NOMO-1 treated with DMSO at 0.1 percent for 48 hours (cell line): ENCODE measurements around the gene MAP4.

Experiments used
- DNase-seq: peaks from one replicate; lab custom pipeline; 2025; ENCODE audit not compliant: unreplicated experiment; lab: John Stamatoyannopoulos, UW

Gene MAP4

DNA sequence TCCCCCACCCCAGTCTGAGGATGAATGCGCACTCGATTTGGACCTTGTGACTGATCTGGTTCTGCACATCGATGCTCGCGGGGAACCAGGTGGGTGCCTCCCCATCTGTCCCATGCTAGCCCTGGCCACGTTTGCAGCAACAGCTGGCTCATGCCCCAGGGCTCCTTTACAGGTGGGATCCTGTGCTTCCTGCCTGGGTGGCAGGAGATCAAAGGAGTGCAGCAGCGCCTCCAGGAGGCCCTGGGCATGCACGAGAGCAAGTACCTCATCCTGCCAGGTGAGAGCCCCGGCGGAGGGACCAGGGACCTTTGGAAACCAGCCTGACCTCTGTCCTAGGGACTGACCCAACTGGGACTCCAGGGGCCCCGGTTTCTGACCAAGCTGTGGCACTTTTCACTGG, 169.0 kb downstream of the MAP4 start:
- no peak for DNase-seq

DNA sequence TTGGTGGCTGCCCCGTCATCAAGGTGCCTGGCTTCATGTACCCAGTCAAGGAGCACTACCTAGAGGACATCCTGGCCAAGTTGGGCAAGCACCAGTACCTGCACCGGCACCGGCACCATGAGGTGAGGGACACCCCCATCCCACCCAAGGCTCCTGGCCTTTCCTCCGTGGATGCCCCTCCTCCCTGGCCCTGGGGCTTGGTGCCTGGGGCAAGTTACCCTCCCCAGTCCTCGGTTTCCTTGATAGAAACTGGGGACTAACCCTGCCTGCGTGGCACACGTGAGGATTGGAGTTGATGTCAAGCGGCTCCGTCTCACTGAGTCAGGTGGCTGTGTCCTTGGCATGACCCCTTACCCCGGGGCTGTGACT, 169.4 kb downstream of the MAP4 start:
- no peak for DNase-seq

GRCh38 chr3:47846186-47846879, 169.9 kb downstream of the MAP4 start:
- DNase-seq, result no peak

- no peak for DNase-seq
These were observed 174.3 kb downstream of the MAP4 start for GRCh38 chr3:47841786-47842349.

DNA sequence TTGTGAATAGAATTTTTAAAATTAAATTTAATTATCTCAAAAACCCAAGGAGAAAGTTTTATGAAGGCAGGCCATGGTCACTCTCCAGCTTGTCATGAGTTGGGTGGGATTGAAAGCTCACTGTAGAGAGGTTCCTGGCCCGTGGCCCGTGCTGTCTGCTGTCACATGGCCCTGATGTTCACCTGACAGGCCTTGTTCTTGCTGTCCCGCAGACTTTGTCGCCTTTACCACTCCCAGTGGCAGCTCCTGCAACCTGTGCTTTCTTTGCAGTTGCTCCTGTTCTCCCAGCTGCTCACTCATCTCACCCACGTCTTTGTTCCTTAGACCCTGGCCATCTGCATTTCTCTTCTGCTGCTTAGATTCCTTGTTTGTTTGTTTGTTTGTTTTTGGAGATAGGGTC, 177.7 kb downstream of the MAP4 start:
- DNase-seq, result no peak

DNA sequence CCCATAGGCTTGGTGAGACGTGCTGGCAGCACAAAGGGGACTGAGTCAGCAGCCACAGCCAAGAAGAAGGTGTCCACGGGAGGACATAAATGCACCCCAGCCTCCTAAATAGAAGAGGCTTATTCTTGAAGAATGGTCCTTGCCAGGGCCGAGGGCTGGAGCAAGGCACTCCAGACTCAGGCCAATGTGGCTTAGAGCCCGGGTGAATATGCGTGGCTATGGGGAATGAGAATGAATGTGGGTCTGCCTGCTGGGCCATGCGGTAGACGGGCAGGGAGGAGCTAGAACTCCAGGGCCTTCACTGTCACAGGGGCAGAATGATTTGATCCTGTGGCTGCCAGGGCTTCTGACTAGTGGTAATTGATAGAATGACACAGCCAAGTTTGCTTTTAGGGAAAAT, 179.2 kb downstream of the MAP4 start:
- DNase-seq, result no peak

DNA sequence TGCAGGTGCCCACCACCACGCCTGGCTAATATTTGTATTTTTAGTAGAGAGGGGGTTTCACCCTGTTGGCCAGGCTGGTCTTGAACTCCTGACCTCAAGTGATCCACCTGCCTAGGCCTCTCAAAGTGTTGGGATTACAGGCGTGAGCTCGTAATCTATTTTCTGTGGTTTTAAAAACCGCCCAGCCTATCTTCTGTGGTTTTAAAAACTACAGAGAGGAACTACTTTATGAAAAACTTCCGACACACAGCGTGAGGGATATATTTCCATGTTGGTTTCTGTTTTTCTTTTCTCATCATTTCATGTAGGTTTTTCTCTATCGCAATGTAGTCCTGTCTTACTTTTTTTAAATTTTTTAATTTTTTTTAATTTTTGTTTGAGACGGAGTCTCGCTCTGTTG, 186.7 kb downstream of the MAP4 start:
- peak; percentile 7 for DNase-seq

- no peak for DNase-seq
These were observed 190.6 kb downstream of the MAP4 start for GRCh38 chr3:47825590-47825989.

DNA sequence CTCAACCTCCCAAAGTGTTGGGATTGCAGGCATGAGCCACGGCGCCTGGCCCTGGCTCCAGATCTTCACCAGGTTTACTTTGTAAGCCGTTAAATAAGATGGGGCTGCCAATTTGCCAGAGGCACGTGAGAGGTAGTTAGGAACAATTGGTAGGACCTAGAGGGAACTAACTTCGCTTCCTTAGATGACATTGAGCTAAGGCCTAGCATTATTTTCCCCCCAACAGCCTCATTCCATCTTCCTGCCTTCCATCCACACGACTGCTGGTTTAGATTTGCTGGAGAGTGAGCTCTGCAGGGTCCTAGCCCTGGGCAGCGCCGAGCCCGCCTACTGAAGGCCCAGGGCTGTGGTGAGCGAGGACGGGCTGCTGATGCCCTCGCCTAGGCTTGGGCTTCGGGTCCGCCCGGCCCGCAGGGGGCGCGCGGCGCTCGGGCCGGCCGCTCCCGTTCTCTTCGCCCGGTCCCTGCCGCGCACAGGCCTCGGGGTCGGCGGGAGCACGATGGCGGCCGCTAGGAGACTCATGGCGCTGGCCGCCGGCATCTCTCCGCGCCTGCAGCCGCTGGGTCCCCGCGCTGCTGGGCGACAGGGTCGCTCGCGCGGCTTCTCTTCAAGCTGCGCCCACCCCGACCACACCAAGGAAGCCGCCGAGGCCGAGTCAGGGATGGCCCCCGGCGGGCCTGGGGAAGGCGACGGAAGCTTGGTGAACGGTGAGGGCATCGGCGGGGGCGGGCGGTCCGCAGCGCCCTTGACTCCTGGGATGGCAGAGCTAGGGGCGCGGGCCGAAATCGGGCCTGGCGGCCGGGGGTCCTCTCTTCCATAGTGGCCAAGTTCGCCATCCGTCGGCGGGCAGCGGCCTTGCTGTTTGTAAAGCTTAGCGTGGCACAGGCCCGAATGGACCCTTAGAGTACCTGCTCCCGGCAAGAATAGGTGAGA, 191.4 kb downstream of the MAP4 start:
- DNase-seq, result peak; percentile 70

- DNase-seq, result no peak
These were observed 198.6 kb downstream of the MAP4 start for GRCh38 chr3:47817609-47818008.

DNA sequence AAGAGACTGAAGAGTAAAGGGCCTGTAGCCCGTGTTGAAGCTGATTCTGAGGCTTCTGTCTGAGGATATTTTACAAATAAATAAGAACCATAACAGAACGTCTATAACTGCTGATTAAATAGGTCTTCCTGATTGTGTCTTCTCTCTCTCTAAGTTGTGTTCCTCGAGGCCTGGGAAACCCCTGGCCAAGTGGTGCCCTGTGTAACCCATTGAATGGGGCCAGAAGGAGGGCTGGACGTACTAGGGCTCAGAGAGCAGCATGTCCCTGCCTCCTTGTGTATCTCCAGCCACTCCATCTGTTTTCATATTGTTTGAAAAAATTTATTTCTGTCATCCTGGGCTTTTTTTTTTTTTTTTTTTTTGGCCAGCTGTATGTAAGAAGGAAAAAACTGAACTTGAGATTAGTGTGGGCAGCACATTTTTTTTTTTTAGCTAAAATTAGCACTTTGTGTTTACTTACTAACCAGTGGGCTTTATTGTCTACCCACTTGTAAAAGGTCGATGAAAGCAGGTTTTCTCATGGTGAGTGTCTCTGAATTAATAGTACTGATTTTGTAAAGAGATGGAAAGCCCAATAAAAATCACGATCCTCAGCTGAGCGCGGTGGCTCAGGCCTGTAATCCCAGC, 202.6 kb downstream of the MAP4 start:
- DNase-seq, result no peak

- DNase-seq, result no peak
These were observed 211.6 kb downstream of the MAP4 start for GRCh38 chr3:47804577-47804976.

- DNase-seq, result no peak
These were observed 212.7 kb downstream of the MAP4 start for GRCh38 chr3:47803480-47804025.

DNA sequence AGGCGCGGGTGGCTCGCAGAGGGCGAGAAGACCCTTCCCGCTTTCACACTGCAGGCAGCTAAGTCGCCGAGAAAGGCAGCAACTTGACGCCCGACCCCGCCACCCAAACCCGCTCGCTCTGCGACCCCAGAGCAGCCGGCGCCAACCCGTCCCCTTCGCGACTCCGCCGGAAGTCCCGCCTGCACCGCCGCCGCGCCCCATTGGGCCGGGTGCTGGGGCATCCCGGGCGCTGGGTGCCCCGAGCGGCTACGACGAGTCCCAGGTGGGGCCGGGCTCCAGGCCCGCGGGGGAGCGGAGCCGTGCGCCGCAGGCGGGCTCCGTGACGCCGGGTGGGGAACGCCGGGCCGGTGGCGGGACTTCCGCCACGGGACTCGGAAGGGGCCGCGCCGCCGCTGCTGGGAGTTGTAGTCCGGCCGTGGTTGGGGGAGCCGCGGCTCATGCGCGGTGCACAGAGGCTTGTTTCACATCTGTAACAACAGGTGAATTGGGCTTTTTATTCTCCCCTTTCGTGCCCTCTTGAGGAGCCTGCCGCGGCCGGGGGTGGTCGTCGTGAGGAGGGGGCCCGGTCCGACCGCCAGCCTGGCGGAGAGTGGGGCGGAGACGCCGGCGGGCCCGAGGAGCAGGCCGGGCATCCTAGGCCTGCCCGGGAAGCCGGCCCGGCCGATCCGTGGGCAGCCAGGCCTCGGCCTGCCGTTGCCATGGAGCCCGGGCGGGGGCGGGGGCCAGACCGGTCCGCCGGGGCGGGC, 213.3 kb downstream of the MAP4 start, which contains the start of gene DHX30:
TSS of gene DHX30 (plus strand) at position 405 of the 746 bp plus-strand sequence. CDS start 7,546 bp downstream, outside the sequence.
- DNase-seq, result peak; percentile 73
